Measurements from ENCODE around the gene OVCA2. TPM values are rescaled to one million over a fixed set of nuclear protein-coding genes. Genes with fewer than 3 reads are reported as not detected.

The OVCA2 gene
- total and polyA plus RNA-seq, 12 donors = 37.2 to 155 (median 64.0) TPM

GRCh38 chr17:2040219-2040827 lies 1.5 kb upstream of the OVCA2 start:
- no peak for TF ChIP-seq POLR2A (IDR thresholded peaks at IDR 0.05)
- no peak for TF ChIP-seq CTCF (IDR thresholded peaks at IDR 0.05)
- DNase-seq = peak in 2 of 7 donors; percentile 26 to 54
- Histone ChIP-seq H3K27ac (peak overlapping the region in 3 of 5 donors; percentile 91 to 100 (median 93)), H3K9me3 (replicated peaks in 1 of 3) (no peaks in the 10 kb centered on the region), H3K4me3 (no peak overlapping the region), H3K27me3 (no peaks in the 10 kb centered on the region), H3K36me3 (replicated peaks in 1 of 2) (peaks cover 0 to 47% of the 10 kb centered on the region in 2 donors), H3K4me1 (replicated peaks in 1 of 2) (peaks cover 15 to 29% of the 10 kb centered on the region in 2 donors)
- intact Hi-C loops (cut with DNase I) = no loop called here
- 83 to 94% (median 92%) methylated on average over 3 to 7 of the region's 7 CpGs for WGBS, 4 donors

- TF ChIP-seq CTCF (IDR thresholded peaks at IDR 0.05) = no peak
- TF ChIP-seq POLR2A (IDR thresholded peaks at IDR 0.05) = no peak
- peaks cover 15 to 29% of the 10 kb centered on the region in 2 donors for H3K4me1 ChIP-seq (replicated peaks in 1 of 2)
- peak in 6 of 7 donors; percentile 68 to 87 (median 78) for DNase-seq
- WGBS, 4 donors = 42 to 71% (median 48%) methylated on average over 7 to 16 of the region's 16 CpGs
- H3K27me3 ChIP-seq = no peaks in the 10 kb centered on the region
- intact Hi-C loops (cut with DNase I) = no loop called here
- H3K36me3 ChIP-seq (replicated peaks in 1 of 2) = peaks cover 0 to 42% of the 10 kb centered on the region in 2 donors
- peak overlapping the region in 3 of 4 donors; percentile 12 to 98 (median 84) for H3K4me3 ChIP-seq
- no peaks in the 10 kb centered on the region for H3K9me3 ChIP-seq (replicated peaks in 1 of 3)
- H3K27ac ChIP-seq = peak overlapping the region; percentile 66 to 100 (median 91)
Measured at GRCh38 chr17:2040942-2041560, 771 bp upstream of the OVCA2 start.

- Histone ChIP-seq H3K36me3 (replicated peaks in 1 of 2) (peaks cover 0 to 29% of the 10 kb centered on the region in 2 donors), H3K9me3 (replicated peaks in 1 of 3) (no peaks in the 10 kb centered on the region), H3K4me3 (peak overlapping the region; percentile 9 to 98 (median 73)), H3K27me3 (no peaks in the 10 kb centered on the region), H3K27ac (peak overlapping the region; percentile 66 to 100 (median 91)), H3K4me1 (replicated peaks in 1 of 2) (peaks cover 15 to 29% of the 10 kb centered on the region in 2 donors)
- intact Hi-C loops (cut with DNase I) = no loop called here
- peak in 3 of 7 donors; percentile 39 to 51 (median 49) for DNase-seq
- TF ChIP-seq POLR2A (IDR thresholded peaks at IDR 0.05) (peak in 1 of 2 donors; percentile 1), CTCF (IDR thresholded peaks at IDR 0.05) (peak in 4 of 6 experiments; percentile 16 to 37 (median 22))
- WGBS, 4 donors = 3 to 18% (median 13%) methylated on average over 13 to 17 of the region's 17 CpGs
Measured at GRCh38 chr17:2042390-2042847, 597 bp downstream of the OVCA2 start.

GRCh38 chr17:2042933-2043332 lies 1.1 kb downstream of the OVCA2 start:
- Histone ChIP-seq H3K9me3 (replicated peaks in 1 of 3) (no peaks in the 10 kb centered on the region), H3K27me3 (no peaks in the 10 kb centered on the region), H3K36me3 (replicated peaks in 1 of 2) (peaks cover 0 to 24% of the 10 kb centered on the region in 2 donors), H3K4me1 (replicated peaks in 1 of 2) (peaks cover 15 to 29% of the 10 kb centered on the region in 2 donors), H3K4me3 (peak overlapping the region in 1 of 4 donors; percentile 98), H3K27ac (peak overlapping the region in 4 of 5 donors; percentile 3 to 100 (median 92))
- no peak for TF ChIP-seq CTCF (IDR thresholded peaks at IDR 0.05)
- TF ChIP-seq POLR2A (IDR thresholded peaks at IDR 0.05) = no peak
- intact Hi-C loops (cut with DNase I) = no loop called here
- DNase-seq = no peak
- WGBS, 4 donors = 66 to 86% (median 76%) methylated on average over 5 of the region's 5 CpGs

All from adrenal gland (tissue), 12 donors.